Middle frontal gyrus (tissue), 1 donor: ENCODE results near the gene RUVBL2.
"Not testable (repeated sequence)": the region's sequence is repeated elsewhere in the genome, so short reads cannot be mapped to it uniquely, and the experiment has no call there.

Experiments used
- DNase-seq: peaks from one replicate; pipeline ENCODE4 v3.0.0-alpha.2; 2015; ENCODE audit warnings: low spot score; ENCODE audit errors: extremely low spot score

Gene RUVBL2

GRCh38 chr19:49017041-49017665 is 23.5 kb downstream of the RUVBL2 start, which contains the start of gene LHB:
Gene LHB (minus strand): TSS chr19:49017091. CDS start chr19:49017081, 10 bp downstream.
- DNase-seq = no peak

GRCh38 chr19:49017666-49018351 is 24.1 kb downstream of the RUVBL2 start:
- no peak for DNase-seq

GRCh38 chr19:49018388-49019241 is 24.9 kb downstream of the RUVBL2 start:
- not testable (repeated sequence) for DNase-seq

- no peak for DNase-seq
Measured at GRCh38 chr19:49019242-49019932, 25.7 kb downstream of the RUVBL2 start.

GRCh38 chr19:49020342-49020741 is 26.7 kb downstream of the RUVBL2 start:
- no peak for DNase-seq

- DNase-seq = no peak
Measured at GRCh38 chr19:49020931-49021895, 27.5 kb downstream of the RUVBL2 start.

GRCh38 chr19:49022116-49022515 is 28.4 kb downstream of the RUVBL2 start:
- no peak for DNase-seq

- not testable (repeated sequence) for DNase-seq
Measured at GRCh38 chr19:49024233-49024632, 30.5 kb downstream of the RUVBL2 start, which contains the start of gene CGB3. Gene CGB3 (minus strand): TSS chr19:49024333. CDS start chr19:49023971, 362 bp downstream.

GRCh38 chr19:49025088-49025487 is 31.4 kb downstream of the RUVBL2 start:
- not testable (repeated sequence) for DNase-seq

- not testable (repeated sequence) for DNase-seq
Measured at GRCh38 chr19:49025599-49025998, 31.9 kb downstream of the RUVBL2 start.

GRCh38 chr19:49028686-49029085 is 35.0 kb downstream of the RUVBL2 start:
- DNase-seq = not testable (repeated sequence)

- DNase-seq = not testable (repeated sequence)
Measured at GRCh38 chr19:49029749-49030148, 36.1 kb downstream of the RUVBL2 start.

- not testable (repeated sequence) for DNase-seq
Measured at GRCh38 chr19:49030323-49030722, 36.6 kb downstream of the RUVBL2 start.

- DNase-seq = not testable (repeated sequence)
Measured at GRCh38 chr19:49031642-49032301, 38.1 kb downstream of the RUVBL2 start, which contains the start of gene CGB2. Gene CGB2 (plus strand): TSS chr19:49031890. CDS start chr19:49032096, 206 bp downstream.

- DNase-seq = not testable (repeated sequence)
Measured at GRCh38 chr19:49036815-49037214, 43.1 kb downstream of the RUVBL2 start, which contains the start of gene CGB1. Gene CGB1 (minus strand): TSS chr19:49036895. CDS start chr19:49036711, 184 bp downstream.

- DNase-seq = not testable (repeated sequence)
Measured at GRCh38 chr19:49038111-49038510, 44.4 kb downstream of the RUVBL2 start.

GRCh38 chr19:49038557-49039276 is 45.0 kb downstream of the RUVBL2 start:
- DNase-seq = not testable (repeated sequence)

GRCh38 chr19:49039736-49040135 is 46.0 kb downstream of the RUVBL2 start:
- not testable (repeated sequence) for DNase-seq
